HFF-Myc (cell line): ENCODE data around the gene ST7.

Source experiments
- DNase-seq: peaks from one replicate; pipeline ENCODE4 v3.0.0-alpha.2; 2011; ENCODE audit warnings: low read depth; ENCODE audit errors: extremely low read depth
- H3K4me3 ChIP-seq: replicated peaks from 2 replicates; pipeline ENCODE4 v1.5.1; 2011; ENCODE audit warnings: low read depth, mild to moderate bottlenecking, control low read depth, low read length
- CTCF ChIP-seq: IDR thresholded peaks from 2 replicates; pipeline ENCODE4 v1.5.1; 2012; ENCODE audit warnings: mild to moderate bottlenecking, low read depth, low read length, control low read depth; ENCODE audit errors: missing control alignments

Gene ST7

GRCh38 chr7:117043108-117043825, 90.0 kb downstream of the ST7 start:
- DNase-seq = no peak
- TF ChIP-seq CTCF = no peak
- no peak overlapping the region for H3K4me3 ChIP-seq

- TF ChIP-seq CTCF = no peak
- no peak for DNase-seq
- H3K4me3 ChIP-seq = no peak overlapping the region
Measured at GRCh38 chr7:117044664-117045063, 91.4 kb downstream of the ST7 start.

GRCh38 chr7:117045927-117046710, 92.8 kb downstream of the ST7 start:
- TF ChIP-seq CTCF = no peak
- H3K4me3 ChIP-seq = no peak overlapping the region
- DNase-seq = no peak

- TF ChIP-seq CTCF = no peak
- no peak for DNase-seq
- no peak overlapping the region for H3K4me3 ChIP-seq
Measured at GRCh38 chr7:117047496-117047895, 94.2 kb downstream of the ST7 start.

- no peak overlapping the region for H3K4me3 ChIP-seq
- TF ChIP-seq CTCF = no peak
- DNase-seq = no peak
Measured at GRCh38 chr7:117048114-117048866, 95.0 kb downstream of the ST7 start.

GRCh38 chr7:117048882-117049281, 95.6 kb downstream of the ST7 start:
- TF ChIP-seq CTCF = no peak
- DNase-seq = no peak

More at GRCh38 chr7:117048882-117049281, 95.6 kb downstream of the ST7 start:
- no peak overlapping the region for H3K4me3 ChIP-seq
